Astrocyte of the cerebellum (primary cell): Measurements from ENCODE around the gene CLDN3.
"Not testable (repeated sequence)": the region's sequence is repeated elsewhere in the genome, so short reads cannot be mapped to it uniquely, and the experiment has no call there.

ENCODE experiments used
- DNase-seq: peaks from one replicate; pipeline ENCODE4 v3.0.0-alpha.2; 2011; ENCODE audit warnings: low read depth
- H3K4me3 ChIP-seq: 2 replicates; pipeline ENCODE4 v1.5.1; 2011; ENCODE audit warnings: mild to moderate bottlenecking, low read depth, low read length, moderate library complexity
- CTCF ChIP-seq: IDR thresholded peaks from 2 replicates; pipeline ENCODE4 v1.5.1; 2012; ENCODE audit warnings: low read length, low read depth, moderate library complexity, mild to moderate bottlenecking; ENCODE audit errors: missing control alignments
- in situ Hi-C: cut with HindIII; loops from 2 replicates; pipeline ENCODE4 v1.10.0; 2017; ENCODE audit warnings: low sequenced_read_pairs

CLDN3 gene

DNA sequence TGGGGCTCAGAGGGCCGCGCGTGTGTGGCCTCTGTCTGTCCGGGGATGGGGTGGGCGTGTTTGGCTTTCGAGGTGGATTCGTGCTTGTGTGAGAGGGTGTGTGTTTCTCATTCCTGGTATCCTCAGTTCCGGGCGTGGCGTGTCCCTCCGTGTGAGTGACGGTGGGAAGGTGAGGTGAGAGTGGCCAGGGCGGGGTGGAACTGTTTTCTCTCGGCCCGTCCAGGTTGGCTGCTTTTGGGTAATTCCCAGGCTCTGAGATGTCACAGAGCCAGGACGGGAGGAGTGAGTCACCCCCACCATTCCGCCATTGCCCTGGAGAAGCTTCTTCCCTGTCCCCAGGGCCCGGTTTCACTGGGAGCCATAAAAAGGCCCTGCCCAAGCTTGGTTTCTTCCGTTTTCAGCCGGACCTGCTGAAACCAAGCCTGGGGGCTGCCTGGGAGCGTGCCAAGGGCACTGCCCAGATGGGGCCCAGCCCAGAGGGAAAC lies 39.4 kb upstream of the CLDN3 start:
- DNase-seq, result no peak
- no peak for TF ChIP-seq CTCF
- in situ Hi-C loops, result no loop called here
- H3K4me3 ChIP-seq, result no peak overlapping the region

- in situ Hi-C loops, result no loop called here
- TF ChIP-seq CTCF, result no peak
- no peak overlapping the region for H3K4me3 ChIP-seq
- DNase-seq, result no peak
Measured at GRCh38 chr7:73802459-73802858, 32.4 kb upstream of the CLDN3 start.

GRCh38 chr7:73801577-73801976 lies 31.5 kb upstream of the CLDN3 start:
- no peak for TF ChIP-seq CTCF
- DNase-seq, result no peak
- in situ Hi-C loops, result no loop called here
- no peak overlapping the region for H3K4me3 ChIP-seq

DNA sequence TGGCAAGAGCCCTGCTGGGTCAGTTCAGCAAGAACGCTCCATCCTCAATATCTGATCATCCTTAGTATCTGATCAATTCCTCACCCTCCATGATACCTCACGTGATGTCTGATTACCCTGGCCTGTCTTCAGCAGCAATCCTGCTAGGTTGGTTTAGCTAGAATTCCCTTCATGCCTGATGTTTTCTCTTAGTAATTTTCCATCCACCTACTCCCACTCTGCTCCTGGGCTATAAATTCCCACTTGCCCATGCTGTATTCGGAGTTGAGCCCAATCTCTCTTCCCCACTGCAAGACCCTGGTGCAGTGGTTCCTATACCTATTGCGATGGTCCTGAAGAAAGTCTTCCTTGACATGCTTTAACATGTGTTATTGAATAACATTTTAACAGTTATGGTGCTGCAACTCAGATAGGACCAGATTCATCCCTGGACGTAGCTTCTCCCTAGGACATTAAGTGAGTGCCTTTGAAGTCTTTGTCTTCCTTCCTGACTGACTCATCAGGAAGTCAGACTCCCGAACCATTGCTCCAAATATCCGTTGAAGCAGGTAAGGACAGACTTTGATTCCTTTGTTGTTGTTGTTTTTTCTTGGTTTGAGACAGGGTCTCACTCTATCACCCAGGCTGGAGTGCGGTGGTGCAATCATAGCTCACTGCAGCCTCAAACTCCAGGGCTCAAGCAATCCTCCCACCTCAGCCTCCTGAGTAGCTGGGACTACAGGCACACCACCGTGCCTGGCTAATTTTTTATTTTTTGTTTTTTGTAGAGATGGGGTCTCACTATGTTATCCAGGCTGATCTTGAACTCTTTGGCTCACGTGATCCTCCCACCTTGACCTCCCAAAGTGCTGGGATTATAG lies 29.4 kb upstream of the CLDN3 start:
- TF ChIP-seq CTCF, result no peak
- DNase-seq, result no peak
- no peak overlapping the region for H3K4me3 ChIP-seq
- in situ Hi-C loops, result no loop called here

DNA sequence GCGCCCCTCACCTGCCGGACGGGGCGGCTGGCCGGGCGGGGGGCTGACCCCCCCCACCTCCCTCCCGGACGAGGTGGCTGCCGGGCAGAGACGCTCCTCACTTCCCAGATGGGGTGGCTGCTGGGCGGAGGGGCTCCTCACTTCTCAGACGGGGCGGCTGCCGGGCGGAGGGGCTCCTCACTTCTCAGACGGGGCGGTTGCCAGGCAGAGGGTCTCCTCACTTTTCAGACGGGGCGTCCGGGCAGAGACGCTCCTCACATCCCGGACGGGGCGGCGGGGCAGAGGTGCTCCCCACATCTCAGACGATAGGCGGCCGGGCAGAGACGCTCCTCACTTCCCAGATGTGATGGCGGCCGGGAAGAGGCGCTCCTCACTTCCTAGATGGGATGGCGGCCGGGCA lies 27.1 kb upstream of the CLDN3 start:
- in situ Hi-C loops, H3K4me3 ChIP-seq, DNase-seq: not testable (repeated sequence)

DNA sequence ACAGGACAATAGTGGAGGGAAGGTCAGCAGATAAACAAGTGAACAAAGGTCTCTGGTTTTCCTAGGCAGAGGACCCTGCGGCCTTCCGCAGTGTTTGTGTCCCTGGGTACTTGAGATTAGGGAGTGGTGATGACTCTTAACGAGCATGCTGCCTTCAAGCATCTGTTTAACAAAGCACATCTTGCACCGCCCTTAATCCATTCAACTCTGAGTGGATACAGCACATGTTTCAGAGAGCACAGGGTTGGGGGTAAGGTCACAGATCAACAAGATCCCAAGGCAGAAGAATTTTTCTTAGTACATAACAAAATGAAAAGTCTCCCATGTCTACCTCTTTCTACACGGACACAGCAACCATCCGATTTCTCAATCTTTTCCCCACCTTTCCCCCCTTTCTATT lies 26.6 kb upstream of the CLDN3 start:
- in situ Hi-C loops, DNase-seq, H3K4me3 ChIP-seq: not testable (repeated sequence)

DNA sequence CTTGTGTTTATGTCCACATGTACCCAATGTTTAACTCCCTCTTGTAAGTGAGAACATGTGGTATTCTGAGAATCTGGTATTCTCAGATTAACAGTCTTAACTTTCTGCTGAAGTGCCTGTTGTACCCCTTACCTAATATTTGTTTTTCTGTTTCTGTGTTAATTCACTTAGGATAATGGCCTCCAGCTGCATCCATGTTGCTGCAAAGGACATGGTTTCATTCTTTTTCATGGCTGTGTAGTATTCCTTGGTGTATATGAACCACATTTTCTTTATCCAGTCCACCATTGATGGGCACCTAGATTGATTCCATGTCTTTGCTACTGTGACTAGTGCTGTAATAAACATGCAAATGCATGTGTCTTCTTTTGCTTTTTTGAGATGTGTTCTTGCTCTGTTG lies 25.1 kb upstream of the CLDN3 start:
- in situ Hi-C loops, H3K4me3 ChIP-seq, DNase-seq: not testable (repeated sequence)

DNA sequence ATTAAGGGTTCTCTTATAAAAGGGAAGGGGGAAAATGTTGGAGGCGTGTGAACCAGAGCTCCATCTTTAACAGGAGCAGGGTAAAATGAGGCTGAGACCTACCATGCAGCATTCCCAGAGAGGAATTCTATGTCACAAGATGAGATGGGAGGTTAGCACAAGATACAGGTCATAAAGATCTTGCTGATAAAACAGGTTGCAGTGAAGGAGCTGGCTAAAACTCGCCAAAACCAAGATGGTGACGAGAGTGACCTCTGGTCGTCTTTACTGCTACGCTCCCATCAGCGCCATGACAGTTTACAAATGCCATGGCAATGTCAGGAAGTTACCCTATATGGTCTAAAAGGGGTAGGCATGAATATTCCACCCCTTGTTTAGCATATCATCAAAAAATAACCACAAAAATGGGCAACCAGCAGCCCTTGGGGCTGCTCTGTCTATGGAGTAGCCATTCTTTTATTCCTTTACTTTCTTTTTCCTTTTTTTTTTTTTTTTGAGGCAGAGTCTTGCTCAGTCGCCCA lies 21.2 kb upstream of the CLDN3 start:
- DNase-seq, in situ Hi-C loops, H3K4me3 ChIP-seq: not testable (repeated sequence)
